CD4-positive, alpha-beta T cell (primary cell): ENCODE data around the gene NUDT8. TPM values are rescaled to one million over a fixed set of nuclear protein-coding genes. Genes with fewer than 3 reads are reported as not detected.
"Not testable (repeated sequence)": the region's sequence is repeated elsewhere in the genome, so short reads cannot be mapped to it uniquely, and the experiment has no call there.

Source experiments
- ATAC-seq: fragments of 200-7000 bp; cut with Tn5 transposase; one replicate; pipeline ENCODE4 v1.10.0; 2022; ENCODE audit warnings: mild to moderate bottlenecking; ENCODE audit not compliant: poor library complexity
- CTCF ChIA-PET: fragments of 350-600 bp; sonication (Branson Sonifier 250); formaldehyde crosslinking; loops from one replicate; lab custom pipeline; 2021; ENCODE audit warnings: antibody characterized with exemption, inconsistent platforms; lab: Charles Lee
- POLR2A ChIA-PET: fragments of 350-600 bp; sonication (Branson Sonifier 250); formaldehyde crosslinking; loops from one replicate; lab custom pipeline; 2021; ENCODE audit warnings: antibody characterized with exemption, inconsistent platforms; lab: Charles Lee
- DNase-seq, 14 experiments: peaks; one replicate each; pipeline ENCODE4 v3.0.0-alpha.2; 2013 to 2020; ENCODE audit warnings: mixed read lengths in 2 of 14
- H3K27ac ChIP-seq, 2 donors: one replicate each; pipeline versions ENCODE4 v1.5.1 to v1.7.0; 2013; ENCODE audit warnings: low read length in 2 of 2, low read depth in 1 of 2, mild to moderate bottlenecking in 1 of 2
- H3K27me3 ChIP-seq, 2 experiments: 1 replicate in 1 of 2; 2 replicates in 1 of 2; pipeline versions ENCODE4 v1.6.1 to v1.7.0; 2013; ENCODE audit warnings: low read length in 2 of 2, control low read depth in 1 of 2, mild to moderate bottlenecking in 1 of 2, moderate library complexity in 1 of 2; ENCODE audit not compliant: insufficient read depth in 2 of 2, control insufficient read depth in 1 of 2
- H3K36me3 ChIP-seq: one replicate; pipeline ENCODE4 v1.6.1; 2013; ENCODE audit warnings: low read length, control low read depth; ENCODE audit not compliant: insufficient read depth
- H3K4me1 ChIP-seq: one replicate; pipeline ENCODE4 v1.6.1; 2013; ENCODE audit warnings: low read length, control low read depth; ENCODE audit not compliant: insufficient read depth
- H3K4me3 ChIP-seq: one replicate; pipeline ENCODE4 v1.5.1; 2013; ENCODE audit warnings: mild to moderate bottlenecking, low read length, moderate library complexity
- H3K9me3 ChIP-seq, 2 experiments: 1 replicate in 1 of 2; 2 replicates in 1 of 2; pipeline versions ENCODE4 v1.6.1 to v1.7.0; 2013; ENCODE audit warnings: low read length in 2 of 2, mild to moderate bottlenecking in 2 of 2, control low read depth in 1 of 2, moderate library complexity in 1 of 2; ENCODE audit not compliant: control insufficient read depth in 1 of 2, insufficient read depth in 1 of 2
- H3K27ac Mint-ChIP-seq: one replicate; pipeline ENCODE4 v1.8.0; 2020; ENCODE audit warnings: mixed read lengths
- H3K27me3 Mint-ChIP-seq: one replicate; pipeline ENCODE4 v1.8.0; 2021; ENCODE audit warnings: mixed read lengths
- H3K36me3 Mint-ChIP-seq: one replicate; pipeline ENCODE4 v1.8.0; 2021; ENCODE audit warnings: low read depth, mixed read lengths
- H3K4me1 Mint-ChIP-seq: one replicate; pipeline ENCODE4 v1.8.0; 2021; ENCODE audit warnings: low read depth, mixed read lengths
- H3K4me3 Mint-ChIP-seq: one replicate; pipeline ENCODE4 v1.8.0; 2020; ENCODE audit warnings: mild to moderate bottlenecking, mixed read lengths
- H3K9me3 Mint-ChIP-seq: one replicate; pipeline ENCODE4 v1.8.0; 2020; ENCODE audit warnings: mixed read lengths
- intact Hi-C, 2 experiments: fragments of 100-400 bp; cut with DNase I in 1 of 2; cut with micrococcal nuclease in 1 of 2; formaldehyde crosslinking; loops; one replicate each; pipeline versions ENCODE4 v1.15.1 to v1.9.0; 2023 to 2025; cut with DNase I, micrococcal nuclease
- total RNA-seq, 174 experiments: library from RNA in 2 of 174; stranded (reverse) in 2 of 174; gene quantifications; one replicate each; pipeline ENCODE4 v1.2.3 and lab custom pipeline; 2021 to 2026

Gene NUDT8
- total RNA-seq, 2 experiments from 2014 or later: 0.92 to 1.4 TPM

- H3K4me1 ChIP-seq, H3K9me3 Mint-ChIP-seq, intact Hi-C loops, H3K4me3 ChIP-seq, H3K4me3 Mint-ChIP-seq, H3K27ac ChIP-seq, ATAC-seq, H3K27me3 ChIP-seq, H3K36me3 Mint-ChIP-seq, H3K27me3 Mint-ChIP-seq, DNase-seq, H3K4me1 Mint-ChIP-seq, H3K27ac Mint-ChIP-seq, H3K36me3 ChIP-seq, CTCF ChIA-PET, H3K9me3 ChIP-seq: not testable (repeated sequence)
- POLR2A ChIA-PET: interaction anchor here (0.6 kb wide), 1 partner anchor 1004 kb away, joined by 3 read pairs; no protein-coding TSS in a partner anchor
Measured at GRCh38 chr11:67622905-67623304, 6.8 kb downstream of the NUDT8 start.

GRCh38 chr11:67621928-67622327 is 7.8 kb downstream of the NUDT8 start:
- H3K27ac Mint-ChIP-seq, H3K27me3 ChIP-seq, H3K4me1 ChIP-seq, H3K4me1 Mint-ChIP-seq, intact Hi-C loops, ATAC-seq, H3K4me3 ChIP-seq, H3K27ac ChIP-seq, H3K27me3 Mint-ChIP-seq, H3K4me3 Mint-ChIP-seq, H3K36me3 Mint-ChIP-seq, H3K36me3 ChIP-seq, DNase-seq, H3K9me3 Mint-ChIP-seq, CTCF ChIA-PET, POLR2A ChIA-PET, H3K9me3 ChIP-seq: not testable (repeated sequence)

GRCh38 chr11:67620621-67621020 is 9.1 kb downstream of the NUDT8 start:
- peak in 1 of 14 experiments; percentile 8 for DNase-seq
- H3K4me1 Mint-ChIP-seq, intact Hi-C loops, ATAC-seq, POLR2A ChIA-PET, H3K27ac Mint-ChIP-seq, H3K27me3 Mint-ChIP-seq, H3K9me3 ChIP-seq, H3K4me3 ChIP-seq, H3K36me3 ChIP-seq, H3K4me3 Mint-ChIP-seq, H3K36me3 Mint-ChIP-seq, H3K9me3 Mint-ChIP-seq, H3K27me3 ChIP-seq, H3K27ac ChIP-seq: not testable (repeated sequence)
- peaks cover 10% of the 10 kb centered on the region for H3K4me1 ChIP-seq
- CTCF ChIA-PET: interaction anchor here (1.6 kb wide), 1 partner anchor 9 kb away, joined by 5 read pairs; the partner anchor contains the start of gene NUDT8

- H3K9me3 ChIP-seq, POLR2A ChIA-PET, H3K27me3 ChIP-seq, H3K4me3 ChIP-seq, H3K9me3 Mint-ChIP-seq, ATAC-seq, H3K36me3 ChIP-seq, H3K36me3 Mint-ChIP-seq, H3K27me3 Mint-ChIP-seq, H3K27ac Mint-ChIP-seq, intact Hi-C loops, H3K27ac ChIP-seq, DNase-seq, H3K4me1 Mint-ChIP-seq, H3K4me3 Mint-ChIP-seq: not testable (repeated sequence)
- H3K4me1 ChIP-seq: peaks cover 17% of the 10 kb centered on the region
- CTCF ChIA-PET: interaction anchor here (1.6 kb wide), 1 partner anchor 10 kb away, joined by 5 read pairs; the partner anchor contains the start of gene NUDT8
Measured at GRCh38 chr11:67619683-67620618, 9.8 kb downstream of the NUDT8 start.

- DNase-seq, H3K27ac ChIP-seq, H3K27me3 Mint-ChIP-seq, H3K36me3 Mint-ChIP-seq, POLR2A ChIA-PET, H3K27ac Mint-ChIP-seq, intact Hi-C loops, H3K9me3 Mint-ChIP-seq, H3K4me3 Mint-ChIP-seq, ATAC-seq, H3K36me3 ChIP-seq, H3K4me3 ChIP-seq, H3K9me3 ChIP-seq, H3K27me3 ChIP-seq: not testable (repeated sequence)
- CTCF ChIA-PET: interaction anchor here (1.6 kb wide), 1 partner anchor 11 kb away, joined by 5 read pairs; the partner anchor contains the start of gene NUDT8
- peaks cover 25% of the 10 kb centered on the region for H3K4me1 ChIP-seq
- peaks cover 17% of the 10 kb centered on the region for H3K4me1 Mint-ChIP-seq
Measured at GRCh38 chr11:67618901-67619659, 10.7 kb downstream of the NUDT8 start.
